Erythroblast (primary cell): ENCODE data around the gene ZC2HC1C.

Source experiments
- DNase-seq, 2 experiments: peaks; one replicate each; lab custom pipeline; 2025; lab: John Stamatoyannopoulos, UW
- GATA1 ChIP-seq: IDR thresholded peaks from 2 replicates; pipeline ENCODE4 v1.6.1; 2011; ENCODE audit warnings: low read depth, mild to moderate bottlenecking, control low read depth, low read length, moderate library complexity
- POLR2A ChIP-seq: IDR thresholded peaks from 2 replicates; pipeline ENCODE4 v1.6.1; 2011; ENCODE audit warnings: mild to moderate bottlenecking, low read length

ZC2HC1C gene

DNA sequence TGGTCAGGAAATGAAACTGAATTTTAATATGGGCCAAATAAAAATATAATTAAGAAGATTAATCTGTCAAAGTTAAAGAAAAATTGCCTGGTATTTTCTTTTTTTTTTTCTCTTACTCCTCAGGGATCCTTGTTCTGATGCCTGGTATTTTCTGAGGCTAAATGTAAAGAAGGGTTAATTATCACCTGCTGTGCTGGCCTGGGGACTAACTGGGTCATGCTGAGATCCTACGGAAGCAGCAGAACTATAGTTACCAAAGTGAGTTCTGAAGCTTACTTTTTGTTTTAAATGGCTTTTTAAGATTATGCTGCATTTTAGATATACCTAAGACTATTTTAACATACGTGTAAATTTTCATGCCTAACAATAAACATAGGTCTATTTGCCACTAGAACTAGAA is 23.3 kb downstream of the ZC2HC1C start:
- no peak for DNase-seq

DNA sequence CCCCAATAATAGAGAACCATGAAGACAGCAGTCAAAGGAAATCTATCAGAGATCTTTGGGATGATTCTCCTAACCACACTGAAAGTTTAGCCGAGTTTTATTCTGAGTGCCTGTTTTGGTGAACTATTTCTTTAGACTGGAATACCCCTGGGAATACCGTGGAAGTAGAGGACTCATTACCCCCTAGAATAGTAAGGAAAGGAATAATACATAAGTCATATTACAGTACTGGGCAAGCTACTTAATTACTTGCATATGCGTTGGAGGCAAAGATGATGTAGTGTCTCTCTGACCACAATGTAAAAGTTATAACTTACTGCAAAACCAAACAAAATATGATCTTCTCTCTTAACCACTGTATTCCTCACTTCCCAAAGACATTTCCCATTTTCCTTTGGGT is 25.5 kb downstream of the ZC2HC1C start:
- TF ChIP-seq GATA1 (no peak), POLR2A (no peak)
- no peak for DNase-seq

More for the DNA sequence above, 23.3 kb downstream of the ZC2HC1C start:
- TF ChIP-seq GATA1 (no peak), POLR2A (no peak)

DNA sequence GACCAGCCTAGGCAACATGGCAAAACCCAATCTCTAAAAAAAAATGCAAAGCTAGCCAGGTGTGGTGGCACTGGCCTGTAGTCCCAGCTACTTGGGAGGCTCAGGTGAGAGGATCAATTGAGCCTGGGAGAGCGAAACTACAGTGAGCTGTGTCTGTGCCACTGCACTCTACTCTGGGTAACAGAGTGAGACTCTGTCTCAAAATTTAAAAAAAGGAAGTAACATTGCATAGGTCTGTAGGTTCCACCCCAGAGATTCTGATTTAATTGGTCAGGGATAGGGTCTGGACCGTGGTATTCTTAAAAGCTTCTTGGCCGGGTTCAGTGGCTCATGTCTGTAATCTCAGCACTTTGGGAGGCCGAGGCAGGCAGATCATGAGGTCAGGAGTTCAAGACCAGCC is 26.2 kb downstream of the ZC2HC1C start:
- no peak for TF ChIP-seq GATA1
- no peak for TF ChIP-seq POLR2A
- no peak for DNase-seq

DNA sequence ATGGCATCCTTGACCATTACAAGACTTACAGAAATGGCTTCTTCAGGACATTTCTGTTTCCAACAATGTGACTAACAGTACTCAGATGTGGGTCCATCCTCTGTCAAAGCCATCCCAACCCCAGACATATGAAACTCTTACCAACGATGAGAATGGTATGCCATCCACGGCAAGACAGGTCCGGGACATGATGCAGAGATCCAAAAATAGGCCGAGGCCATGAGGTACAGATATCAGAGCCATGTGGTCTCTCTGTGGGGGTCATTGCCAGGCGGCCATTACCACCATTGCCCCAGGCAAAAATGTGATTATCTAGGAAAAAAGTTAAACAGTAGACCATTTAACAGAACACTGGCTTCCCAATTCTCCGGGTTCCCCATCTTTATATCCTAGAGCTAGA is 27.5 kb downstream of the ZC2HC1C start:
- DNase-seq, result no peak
- no peak for TF ChIP-seq POLR2A
- TF ChIP-seq GATA1, result no peak

DNA sequence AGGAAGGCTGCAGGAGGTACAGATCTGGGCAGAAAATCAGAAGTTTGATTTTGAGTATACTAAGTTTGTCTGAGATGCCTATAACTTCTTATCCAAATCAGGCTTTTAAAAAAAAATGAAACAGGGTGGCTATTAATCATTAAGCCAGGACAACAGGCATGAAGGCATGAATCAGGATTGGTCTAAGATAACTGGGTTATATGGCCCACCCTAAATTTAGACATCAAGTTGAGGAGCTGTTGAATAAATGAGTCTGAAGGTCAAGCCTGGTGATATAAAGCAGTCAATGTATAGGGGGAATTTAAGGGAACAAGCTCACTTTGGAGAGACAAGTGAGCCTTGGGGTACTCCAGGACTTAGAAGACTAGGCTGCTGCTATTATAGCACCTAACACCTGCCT is 28.8 kb downstream of the ZC2HC1C start:
- no peak for DNase-seq
- no peak for TF ChIP-seq POLR2A

GRCh38 chr14:75098682-75099081 is 29.2 kb downstream of the ZC2HC1C start:
- no peak for DNase-seq
- TF ChIP-seq POLR2A (no peak), GATA1 (no peak)

DNA sequence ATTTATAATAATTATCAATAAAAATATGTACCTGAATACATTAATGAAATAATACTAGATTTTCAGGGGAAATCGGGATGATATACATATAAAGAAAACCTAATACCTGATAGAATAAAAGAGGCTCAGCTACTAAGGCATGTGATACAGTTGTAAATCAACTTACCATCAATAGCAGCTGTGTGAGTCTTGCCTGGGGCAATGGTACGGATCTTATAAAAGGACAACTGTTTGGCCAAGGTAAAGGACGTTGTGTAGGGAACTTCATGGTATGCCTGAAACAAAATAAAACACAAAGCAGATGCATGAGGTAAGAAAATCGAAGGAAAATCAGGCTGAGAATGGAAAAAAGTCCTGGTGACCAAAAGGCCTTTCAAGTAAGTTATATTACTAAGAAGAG is 32.0 kb downstream of the ZC2HC1C start:
- no peak for TF ChIP-seq POLR2A
- TF ChIP-seq GATA1, result no peak
- no peak for DNase-seq

- no peak for TF ChIP-seq GATA1
- TF ChIP-seq POLR2A, result no peak
- DNase-seq, result no peak
Measured at GRCh38 chr14:75107186-75107585, 37.7 kb downstream of the ZC2HC1C start.

GRCh38 chr14:75109877-75110276 is 40.4 kb downstream of the ZC2HC1C start:
- TF ChIP-seq POLR2A (no peak), GATA1 (no peak)
- no peak for DNase-seq

GRCh38 chr14:75113932-75114539 is 44.6 kb downstream of the ZC2HC1C start:
- DNase-seq, result no peak
- TF ChIP-seq POLR2A (no peak), GATA1 (no peak)

DNA sequence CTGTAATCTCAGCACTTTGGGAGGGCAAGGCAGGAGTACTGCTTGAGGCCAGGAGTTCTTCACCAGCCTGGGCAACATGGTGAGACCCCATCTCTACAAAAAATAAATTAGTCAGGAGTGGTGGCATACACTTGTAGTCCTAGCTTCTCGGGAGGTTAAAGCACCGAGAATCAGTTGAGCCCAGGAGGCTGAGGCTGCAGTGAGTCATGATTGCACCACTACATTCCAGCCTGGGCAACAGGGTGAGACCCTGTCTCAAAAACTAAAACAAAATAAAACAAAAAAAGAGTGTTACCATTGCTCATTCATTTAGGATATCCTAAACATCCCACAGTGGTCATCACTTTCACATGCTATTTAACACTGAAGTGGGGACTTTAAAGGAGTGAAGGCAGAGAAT is 49.6 kb downstream of the ZC2HC1C start:
- TF ChIP-seq POLR2A, result no peak
- no peak for TF ChIP-seq GATA1
- DNase-seq, result no peak

DNA sequence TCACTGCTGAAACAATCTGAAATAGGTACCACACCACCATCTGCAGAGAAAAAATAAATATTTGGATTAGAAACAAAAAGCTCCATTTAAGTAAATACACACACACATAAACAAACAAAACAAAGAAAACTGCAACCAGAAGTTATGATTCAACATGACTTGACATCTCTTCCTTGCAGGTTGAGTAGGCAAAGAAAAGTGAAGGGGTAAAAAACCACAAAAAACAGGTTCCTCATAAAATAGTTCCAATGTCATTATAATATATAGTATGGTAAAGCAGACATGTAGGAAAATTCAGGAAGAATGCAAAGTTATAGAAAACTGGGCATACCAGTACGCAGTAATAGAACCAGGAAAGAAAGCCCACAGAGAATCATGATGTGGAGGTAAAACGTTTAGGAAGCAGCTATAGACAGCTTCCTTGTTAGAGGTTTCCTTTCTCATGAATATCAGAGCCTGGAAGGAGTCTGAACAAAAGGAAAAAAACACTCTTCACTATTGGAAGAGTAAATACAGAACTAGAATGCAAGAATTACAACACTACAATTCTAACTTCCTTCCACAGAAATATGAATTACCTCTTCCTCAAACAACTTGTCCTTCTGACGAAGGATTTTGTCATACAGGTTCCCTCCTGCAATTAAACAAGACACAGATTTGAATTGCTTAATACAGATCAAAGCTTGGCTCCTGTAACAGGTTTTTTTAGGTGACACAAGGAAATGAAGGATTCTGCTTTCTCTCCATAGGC is 51.3 kb downstream of the ZC2HC1C start:
- DNase-seq, result no peak
- no peak for TF ChIP-seq GATA1
- no peak for TF ChIP-seq POLR2A

DNA sequence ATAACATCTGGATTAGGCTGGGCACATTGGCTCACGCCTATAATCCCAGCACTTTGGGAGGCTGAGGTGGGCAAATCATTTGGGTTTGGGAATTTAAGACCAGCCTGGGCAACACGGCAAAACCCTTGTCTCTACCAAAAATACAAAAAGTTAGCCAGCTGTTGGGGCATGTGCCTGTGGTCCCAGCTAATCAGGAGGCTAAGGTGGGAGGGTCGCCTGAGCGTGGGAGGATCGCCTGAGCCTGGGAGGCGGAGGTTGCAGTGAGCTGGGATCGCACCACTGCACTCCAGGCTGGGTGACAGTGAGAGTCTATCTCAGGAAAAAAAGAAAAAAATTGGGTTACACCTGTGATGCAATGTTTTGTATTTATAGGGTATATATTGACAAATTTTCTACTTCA is 52.1 kb downstream of the ZC2HC1C start:
- TF ChIP-seq POLR2A (no peak), GATA1 (no peak)
- no peak for DNase-seq

DNA sequence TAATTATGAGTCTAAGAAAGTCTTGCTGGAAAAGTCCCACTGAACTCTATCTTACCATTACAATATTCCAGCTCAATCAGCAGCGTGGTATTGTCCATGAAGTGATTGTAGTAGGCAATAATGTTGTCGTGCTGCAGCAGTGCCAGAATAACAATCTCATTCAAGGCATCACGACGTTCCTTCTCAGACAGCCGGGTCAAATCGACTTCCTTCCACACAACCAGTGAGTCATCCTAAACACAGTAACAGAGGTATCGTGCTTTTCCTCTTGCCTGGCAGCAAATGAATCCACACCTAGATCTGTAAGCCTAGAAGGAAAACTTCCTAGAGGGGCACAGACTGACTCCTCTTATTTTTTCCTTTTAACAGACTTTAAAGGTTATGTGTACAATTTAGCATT is 54.5 kb downstream of the ZC2HC1C start:
- TF ChIP-seq GATA1 (no peak), POLR2A (no peak)
- peak; percentile 43 to 48 for DNase-seq

- no peak for TF ChIP-seq GATA1
- no peak for TF ChIP-seq POLR2A
- DNase-seq, result peak in 1 of 2 experiments; percentile 26
Measured at GRCh38 chr14:75125617-75126016, 56.2 kb downstream of the ZC2HC1C start.
